Activated CD8-positive, alpha-beta memory T cell treated with anti-CD3 and anti-CD28 coated beads for 24 hours (primary cell): ENCODE results near the gene RTBDN.
"Not testable (repeated sequence)": the region's sequence is repeated elsewhere in the genome, so short reads cannot be mapped to it uniquely, and the experiment has no call there.

Experiments used
- DNase-seq: peaks from one replicate; pipeline ENCODE4 v3.0.0-alpha.2; 2020

The RTBDN gene

DNA sequence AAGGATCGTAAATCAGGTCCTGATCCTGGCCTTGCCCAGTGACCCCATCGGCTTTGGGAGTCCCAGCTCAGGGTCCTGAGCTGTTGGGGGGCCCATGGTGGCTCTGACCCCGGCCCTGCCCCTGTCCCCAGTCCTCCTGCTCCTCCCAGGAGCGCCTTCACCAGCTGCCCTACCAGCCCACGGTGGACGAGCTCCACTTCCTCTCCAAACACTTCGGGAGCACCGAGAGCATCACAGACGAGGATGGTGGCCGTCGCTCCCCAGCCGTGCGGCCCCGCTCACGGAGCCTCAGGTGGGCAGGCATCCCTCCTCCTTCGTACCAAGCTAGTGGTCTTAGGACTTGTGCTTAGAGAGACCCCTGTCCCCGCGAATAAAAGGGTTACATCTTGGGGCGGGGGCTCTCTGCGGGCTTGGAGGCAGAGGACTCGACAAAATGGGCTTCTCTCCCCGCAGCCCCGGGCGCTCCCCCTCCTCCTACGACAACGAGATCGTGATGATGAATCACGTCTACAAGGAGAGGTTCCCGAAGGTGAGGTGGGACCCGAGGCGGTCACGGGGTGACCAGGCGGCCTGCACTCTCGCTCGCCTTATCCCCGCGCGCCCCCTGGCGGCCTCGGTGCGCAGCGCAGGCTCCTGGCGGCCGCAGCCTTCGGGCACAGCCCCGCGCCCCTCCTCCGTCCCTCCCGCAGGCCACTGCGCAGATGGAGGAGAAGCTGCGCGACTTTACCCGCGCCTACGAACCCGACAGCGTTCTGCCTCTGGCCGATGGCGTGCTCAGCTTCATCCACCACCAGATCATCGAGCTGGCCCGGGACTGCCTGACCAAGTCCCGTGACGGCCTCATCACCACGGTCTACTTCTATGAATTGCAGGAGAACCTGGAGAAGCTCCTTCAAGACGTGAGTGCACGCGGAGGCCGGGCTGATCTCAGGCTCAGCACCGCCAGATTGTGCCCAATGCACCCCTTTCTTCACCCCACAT, 13.1 kb upstream of the RTBDN start:
- DNase-seq, result peak; percentile 97

DNA sequence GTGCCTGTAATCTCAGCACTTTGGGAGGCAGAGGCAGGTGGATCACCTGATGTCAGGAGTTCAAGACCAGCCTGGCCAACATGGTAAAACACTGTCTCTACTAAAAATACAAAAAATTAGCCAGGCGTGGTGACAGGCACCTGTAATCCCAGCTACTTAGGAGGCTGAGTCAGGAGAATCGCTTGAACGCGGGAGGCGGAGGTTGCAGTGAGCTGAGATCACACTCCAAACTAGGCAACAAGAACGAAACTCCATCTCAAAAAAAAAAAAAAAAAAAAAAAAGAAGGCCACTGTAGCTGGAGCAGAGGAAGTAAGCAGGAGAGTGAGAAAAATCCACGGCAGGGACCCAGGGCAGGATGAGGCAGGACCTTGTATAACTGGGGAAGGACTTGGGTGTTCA, 12.2 kb upstream of the RTBDN start:
- DNase-seq, result not testable (repeated sequence)

DNA sequence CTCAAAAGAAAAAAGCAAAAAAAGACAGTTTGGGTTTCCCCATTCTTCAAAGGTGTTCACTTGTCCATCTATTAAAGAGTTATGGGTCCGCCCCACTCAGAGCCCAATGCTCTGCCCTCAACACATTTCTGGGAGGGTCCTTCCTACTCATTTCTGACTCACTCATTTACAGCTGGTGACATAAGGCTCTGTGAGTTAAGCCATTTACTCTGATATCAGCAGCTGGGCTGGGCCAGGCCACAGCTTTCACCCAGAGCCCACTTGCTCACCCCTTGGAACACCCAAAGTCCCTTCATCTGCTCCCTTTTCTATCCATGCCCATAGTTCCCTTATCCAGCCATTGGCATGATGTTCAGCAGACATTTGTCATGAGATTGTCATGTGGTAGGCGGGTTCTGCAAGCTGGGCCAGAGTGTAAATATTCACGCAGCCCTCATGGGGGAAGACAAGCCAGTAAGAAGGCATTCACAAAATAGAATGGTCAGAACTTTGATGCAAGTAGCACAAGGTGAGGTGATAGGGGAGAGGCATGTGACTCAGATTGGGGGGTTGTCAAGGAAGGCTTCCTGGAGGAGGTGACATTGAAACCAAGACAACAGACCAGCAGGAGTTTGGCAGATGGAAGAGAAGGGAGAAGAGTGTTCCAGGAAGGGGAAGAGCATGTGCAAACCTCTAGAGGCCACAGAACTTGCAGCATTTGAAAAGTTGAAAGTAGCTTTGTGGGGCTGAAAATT, 9.8 kb upstream of the RTBDN start:
- DNase-seq, result no peak

DNA sequence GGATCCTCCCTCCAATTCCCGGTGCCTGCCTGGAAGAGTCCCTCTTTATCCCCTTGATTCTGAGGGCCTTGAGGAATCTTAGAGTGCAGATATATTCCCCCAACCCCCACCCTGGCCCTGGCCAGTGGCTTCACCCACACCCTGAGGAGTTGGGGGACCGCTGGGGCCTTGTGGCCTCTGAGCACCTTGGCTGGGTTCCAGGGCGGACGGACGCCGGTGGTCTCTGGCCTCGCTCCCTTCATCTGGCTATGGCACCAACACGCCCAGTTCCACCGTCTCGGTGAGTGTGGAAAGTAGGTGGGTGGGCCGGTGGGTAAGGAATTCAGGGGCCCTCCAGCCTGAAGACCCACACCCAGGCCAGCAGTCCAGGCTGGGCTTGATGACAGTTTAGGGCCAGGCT, 8.9 kb upstream of the RTBDN start:
- DNase-seq, result no peak

DNA sequence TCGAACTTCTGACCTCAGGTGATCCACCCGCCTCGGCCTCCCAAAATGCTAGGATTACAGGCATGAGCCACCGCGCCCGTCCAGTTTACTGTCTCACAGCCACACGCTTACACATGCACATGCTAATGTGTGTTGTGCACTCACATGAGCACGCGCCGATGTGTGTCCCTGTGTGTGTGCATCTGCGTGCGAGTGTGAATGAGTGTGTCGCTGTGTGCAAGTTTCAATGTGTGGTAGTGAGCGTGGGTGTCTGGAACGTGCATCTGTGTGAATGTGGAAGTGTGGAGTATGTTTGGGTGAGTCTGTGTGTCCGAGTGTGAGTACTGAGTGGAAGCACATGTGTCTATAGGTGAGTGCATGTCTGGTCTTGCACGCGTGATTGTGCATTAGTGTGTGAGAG, 8.1 kb upstream of the RTBDN start:
- DNase-seq, result no peak

DNA sequence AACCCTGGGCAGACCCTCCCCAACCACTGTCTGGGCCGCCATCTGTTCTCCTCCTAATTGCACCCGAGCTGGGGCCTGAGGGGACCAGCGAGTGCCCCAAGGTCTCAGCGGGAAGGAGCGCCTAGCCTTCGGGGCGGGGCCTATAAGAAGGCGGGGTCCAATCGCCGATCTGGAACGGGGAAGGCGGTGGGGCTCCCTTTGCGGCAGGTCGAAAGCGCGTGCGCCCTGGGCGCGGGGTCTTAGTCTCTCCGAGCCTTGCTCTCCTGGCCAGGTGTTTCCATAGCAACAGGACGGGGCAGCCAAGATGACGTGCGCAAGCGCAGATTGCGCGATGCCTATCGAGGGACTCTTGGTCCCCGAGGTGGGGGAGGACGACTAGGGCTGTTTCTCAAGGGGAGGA, 6.7 kb upstream of the RTBDN start:
- DNase-seq, result peak; percentile 66

DNA sequence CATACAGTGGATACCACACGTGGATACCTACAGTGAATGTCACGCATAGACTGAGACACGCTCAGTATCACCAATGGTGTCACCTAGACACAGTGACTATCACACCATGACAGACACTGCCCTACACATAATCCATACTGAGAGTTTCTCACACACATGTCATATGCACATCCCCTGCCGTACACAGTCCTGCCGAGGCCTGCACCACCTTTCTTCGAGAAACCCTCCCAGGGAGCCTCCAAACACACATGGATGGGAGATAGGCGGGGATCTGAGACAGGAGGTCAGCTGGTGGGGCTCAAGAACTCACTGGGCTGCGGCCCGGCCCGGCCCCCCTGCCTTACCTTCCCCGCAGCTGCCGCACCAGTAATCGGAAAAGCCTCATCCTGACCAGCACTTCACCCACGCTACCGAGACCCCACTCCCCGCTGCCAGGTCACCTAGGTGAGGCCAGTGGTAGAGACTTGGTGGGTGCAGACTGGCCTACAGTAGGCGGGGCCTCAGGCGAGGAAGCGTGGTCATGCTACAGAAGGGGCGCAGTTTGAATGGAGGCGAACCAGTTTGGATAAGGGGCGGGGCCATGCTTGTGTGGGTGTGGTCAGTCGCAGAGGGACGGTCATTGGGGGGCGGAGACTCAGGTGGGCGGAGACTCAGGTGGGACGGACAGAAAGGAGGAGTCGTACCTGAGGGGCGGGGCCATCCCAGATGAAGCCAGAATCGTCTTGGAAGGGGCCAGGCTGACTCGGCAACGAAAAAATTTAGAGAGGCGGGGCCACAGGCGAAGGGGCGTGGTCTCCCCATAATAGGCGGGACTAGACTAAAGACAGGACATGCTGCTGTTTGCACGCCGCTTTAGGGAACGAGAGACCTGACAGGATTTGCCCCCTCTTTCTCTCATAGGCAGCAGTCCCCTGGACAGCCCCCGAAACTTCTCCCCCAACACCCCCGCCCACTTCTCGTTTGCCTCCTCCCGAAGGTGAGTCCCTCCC, 6.0 kb upstream of the RTBDN start:
- peak; percentile 67 for DNase-seq

DNA sequence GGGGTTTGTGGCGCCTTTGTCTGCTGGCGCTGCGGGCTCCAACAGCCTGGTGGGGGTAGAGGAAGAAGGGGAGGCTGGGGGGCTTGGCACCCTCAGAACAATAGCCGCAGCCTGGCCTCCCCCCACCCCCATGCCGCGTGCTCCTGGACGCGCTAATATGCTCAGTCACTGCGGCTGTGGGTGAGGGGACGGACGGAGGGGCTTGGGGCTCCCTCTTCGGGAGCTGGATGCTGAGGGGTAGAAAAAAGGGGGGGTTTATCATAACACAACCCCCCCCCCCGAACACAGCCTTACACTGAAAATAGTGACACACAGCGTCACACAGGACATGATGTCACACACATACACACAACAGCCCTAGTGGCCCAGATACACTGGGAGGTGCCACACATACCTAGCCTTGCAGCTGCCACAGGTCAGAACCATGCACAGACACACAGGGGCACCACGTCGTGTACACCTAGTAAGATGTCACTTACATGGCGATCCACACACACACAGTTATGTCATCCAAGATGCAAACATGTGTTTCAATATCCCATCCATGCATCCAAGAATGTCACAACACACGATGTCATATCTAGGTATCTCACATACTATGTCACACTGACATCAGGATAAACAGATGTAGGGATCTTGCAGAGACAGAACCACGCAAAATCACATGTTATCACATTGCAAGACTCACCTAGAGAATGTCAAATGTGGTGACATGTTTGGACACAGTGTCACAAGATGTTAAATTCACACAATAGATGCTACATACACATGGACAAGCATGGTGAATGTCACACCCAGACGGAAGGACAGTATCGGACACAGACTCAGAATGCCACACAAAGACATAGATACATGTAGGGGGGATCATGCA, 4.7 kb upstream of the RTBDN start:
- DNase-seq, result no peak

DNA sequence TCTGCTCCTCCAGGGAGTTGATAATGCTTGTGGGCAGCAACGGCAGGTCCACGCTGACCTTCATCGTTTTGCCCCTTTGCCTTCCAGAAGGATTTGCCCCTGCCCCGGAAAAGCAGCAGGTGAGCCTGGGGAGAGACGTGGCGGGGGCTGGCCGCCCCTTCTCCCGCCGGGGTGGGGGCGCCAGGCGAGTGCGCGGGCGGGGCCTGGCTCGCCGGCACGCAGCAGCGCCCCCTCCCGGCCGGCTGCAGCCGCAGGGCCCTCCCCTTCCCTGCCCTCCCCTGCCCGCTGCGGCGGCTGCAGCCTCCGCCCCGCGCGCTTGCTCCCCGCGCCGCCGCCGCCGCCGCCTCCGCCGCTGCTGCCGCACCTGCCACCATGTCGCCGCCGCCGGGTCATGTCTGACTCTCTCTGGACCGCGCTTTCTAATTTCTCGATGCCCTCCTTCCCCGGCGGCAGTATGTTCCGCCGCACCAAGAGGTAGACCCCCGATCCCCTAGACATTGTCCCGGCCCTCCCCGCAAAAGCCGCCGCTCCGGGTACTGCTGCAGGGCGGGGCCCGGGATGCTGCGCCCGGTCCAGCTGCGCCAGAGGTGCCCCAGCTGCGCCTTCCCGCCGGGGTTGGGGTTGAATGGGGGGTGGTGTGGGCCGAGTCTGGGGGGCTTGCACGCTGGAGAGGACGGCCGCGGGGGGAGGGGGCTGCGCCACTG, 4.0 kb upstream of the RTBDN start, which contains the start of gene MAST1:
MAST1 (plus strand) TSS at position 334 of the 704 bp plus-strand sequence; CDS start at position 392, 58 bp downstream.
- DNase-seq, result peak; percentile 74

DNA sequence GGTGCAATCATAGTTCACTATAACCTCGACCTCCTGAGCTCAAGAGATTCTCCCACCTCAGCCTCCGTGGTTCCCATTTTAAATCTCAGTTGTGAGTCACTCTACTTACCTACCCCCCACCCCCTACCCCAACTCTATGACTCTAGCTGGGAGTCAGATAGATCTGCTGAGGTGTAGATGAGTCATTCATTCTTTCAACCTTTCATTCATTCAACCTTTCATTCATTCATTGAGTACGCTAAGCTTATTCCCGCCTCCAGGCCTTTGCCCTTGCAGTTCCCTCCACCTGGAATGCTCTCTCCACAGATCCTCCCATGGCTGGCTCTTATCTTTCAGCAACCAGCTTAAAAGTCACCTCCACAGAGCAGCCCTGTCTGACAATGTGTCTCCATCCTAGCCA, 2.8 kb upstream of the RTBDN start:
- no peak for DNase-seq

DNA sequence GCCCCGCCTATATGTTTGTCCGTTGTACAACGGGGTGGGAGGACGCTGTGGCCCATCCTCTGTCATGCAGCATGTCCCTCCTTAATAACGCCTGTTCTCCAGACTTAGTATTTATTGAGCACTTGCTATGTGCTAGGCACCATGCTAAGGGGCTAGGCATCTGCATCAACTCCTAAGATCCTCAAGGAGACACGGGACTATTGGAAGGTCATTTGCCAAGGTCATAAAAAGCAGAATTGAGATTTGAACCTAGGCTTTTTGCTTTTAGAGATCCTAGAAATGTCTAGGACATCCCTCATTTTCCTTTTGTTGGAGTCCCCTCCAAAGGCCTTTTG, 2.1 kb upstream of the RTBDN start:
- no peak for DNase-seq

DNA sequence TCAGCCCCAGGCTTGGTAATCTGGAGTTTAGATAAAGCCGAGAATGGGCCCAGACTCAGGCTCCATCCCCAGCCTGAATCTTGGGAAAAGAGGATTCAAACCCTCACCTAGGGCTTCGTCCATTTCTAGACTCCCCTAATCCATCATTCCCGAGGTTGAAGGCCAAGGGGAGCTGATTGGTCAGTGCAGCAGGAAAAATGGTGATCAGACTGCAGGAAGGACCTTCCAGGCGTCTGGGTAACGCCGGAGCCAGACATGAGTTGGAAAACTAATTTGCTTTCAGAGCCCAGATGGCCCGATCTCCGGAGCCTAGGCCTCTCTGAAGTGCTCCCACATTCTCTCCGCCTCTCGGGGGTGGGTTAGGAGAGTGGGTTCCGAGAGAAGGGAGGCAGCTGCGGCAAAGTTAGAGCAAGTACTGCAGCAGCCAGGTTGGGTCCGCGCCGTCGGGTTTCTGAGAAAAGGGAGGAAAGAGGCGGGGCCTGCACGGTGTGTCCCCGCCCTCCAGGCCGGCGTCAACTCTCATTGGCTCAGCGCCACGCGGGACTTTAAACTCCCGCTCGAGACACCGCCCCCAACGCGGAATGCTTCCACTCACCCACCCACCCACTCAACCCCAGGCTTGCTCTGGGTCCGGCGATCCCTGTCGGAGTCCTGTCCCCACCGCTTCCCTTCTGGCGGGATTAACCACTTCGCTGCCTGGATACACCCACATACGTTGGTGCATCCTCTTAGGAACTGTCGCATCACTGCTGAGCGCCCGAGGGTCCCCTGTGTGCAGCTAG, 788 bp upstream of the RTBDN start:
- DNase-seq, result peak; percentile 60

DNA sequence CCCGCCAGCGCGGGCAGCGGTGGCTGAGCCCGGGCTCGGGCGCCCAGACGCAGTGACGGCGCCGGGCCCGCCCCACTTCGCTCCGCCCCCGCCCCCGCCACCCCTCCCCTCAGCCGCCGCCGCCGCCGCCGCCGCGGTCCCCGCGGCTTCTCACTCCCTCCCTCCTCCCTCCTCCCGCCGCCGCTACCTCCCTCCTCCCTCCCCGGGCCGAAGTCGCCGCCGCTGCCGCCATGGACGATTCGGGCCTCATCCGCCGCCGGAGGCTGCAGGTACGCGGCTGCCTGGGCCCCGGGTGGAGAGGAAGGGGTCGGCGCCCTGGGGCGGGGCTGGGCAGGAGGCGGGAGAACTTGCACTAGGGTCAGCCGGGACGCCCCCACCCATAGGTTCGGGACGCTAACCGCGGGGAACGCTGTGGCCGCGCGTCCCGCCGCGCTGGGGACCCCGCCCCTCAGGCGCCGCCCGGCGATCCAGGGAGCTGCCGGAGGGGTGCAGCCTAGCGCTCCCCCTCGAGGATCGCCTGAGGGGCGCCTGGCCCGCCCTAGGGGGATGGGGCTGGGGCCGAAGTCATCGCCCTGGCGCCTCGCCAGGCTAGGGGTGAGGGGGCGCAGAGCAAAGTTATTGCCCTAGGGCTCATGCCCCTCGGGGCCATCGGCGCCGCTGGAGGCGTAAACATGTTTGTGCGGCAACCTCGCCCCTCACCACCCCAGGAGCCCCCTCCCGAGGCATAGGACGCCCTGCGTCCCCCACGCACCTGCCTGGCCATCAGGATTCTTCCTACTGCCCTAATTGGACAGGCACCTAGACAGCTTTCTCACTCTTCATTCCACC, 427 bp downstream of the RTBDN start:
- DNase-seq, result peak; percentile 66

DNA sequence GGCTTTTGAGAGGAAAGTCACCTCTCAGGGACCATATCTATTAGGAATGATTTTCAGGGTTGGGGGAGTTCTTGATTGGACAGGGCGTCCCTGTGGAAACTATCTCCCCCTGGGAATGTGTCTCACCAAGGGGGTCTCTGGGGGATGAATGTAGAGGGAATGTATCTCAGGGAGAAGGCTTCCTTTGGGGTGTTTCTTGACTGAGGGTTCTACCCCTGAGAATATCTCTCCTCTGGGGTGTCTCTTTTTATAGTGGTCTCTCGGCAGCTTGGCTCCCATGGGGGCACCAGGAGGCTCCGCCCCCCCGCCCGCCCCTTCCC, 1.0 kb downstream of the RTBDN start:
- DNase-seq, result no peak

DNA sequence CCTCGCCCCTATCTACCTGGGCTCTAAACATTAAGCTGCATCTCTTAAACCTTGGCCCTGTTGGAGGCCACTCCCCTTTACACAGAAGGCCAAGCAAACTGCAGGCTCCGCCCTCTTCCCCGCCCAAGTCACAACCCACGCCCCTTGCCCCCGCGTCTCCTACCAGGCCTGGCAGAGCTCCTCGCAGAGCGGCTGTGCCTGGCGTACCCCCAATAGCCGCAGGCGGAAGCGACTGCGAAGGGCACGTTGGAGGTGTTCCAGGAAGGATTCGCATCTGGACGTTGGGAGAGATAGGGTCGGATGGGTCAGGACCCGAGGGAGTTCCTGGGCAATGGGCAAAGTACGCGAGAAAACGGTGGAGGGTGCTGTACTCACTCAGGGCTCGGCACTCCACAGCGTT, 5.9 kb downstream of the RTBDN start:
- no peak for DNase-seq

DNA sequence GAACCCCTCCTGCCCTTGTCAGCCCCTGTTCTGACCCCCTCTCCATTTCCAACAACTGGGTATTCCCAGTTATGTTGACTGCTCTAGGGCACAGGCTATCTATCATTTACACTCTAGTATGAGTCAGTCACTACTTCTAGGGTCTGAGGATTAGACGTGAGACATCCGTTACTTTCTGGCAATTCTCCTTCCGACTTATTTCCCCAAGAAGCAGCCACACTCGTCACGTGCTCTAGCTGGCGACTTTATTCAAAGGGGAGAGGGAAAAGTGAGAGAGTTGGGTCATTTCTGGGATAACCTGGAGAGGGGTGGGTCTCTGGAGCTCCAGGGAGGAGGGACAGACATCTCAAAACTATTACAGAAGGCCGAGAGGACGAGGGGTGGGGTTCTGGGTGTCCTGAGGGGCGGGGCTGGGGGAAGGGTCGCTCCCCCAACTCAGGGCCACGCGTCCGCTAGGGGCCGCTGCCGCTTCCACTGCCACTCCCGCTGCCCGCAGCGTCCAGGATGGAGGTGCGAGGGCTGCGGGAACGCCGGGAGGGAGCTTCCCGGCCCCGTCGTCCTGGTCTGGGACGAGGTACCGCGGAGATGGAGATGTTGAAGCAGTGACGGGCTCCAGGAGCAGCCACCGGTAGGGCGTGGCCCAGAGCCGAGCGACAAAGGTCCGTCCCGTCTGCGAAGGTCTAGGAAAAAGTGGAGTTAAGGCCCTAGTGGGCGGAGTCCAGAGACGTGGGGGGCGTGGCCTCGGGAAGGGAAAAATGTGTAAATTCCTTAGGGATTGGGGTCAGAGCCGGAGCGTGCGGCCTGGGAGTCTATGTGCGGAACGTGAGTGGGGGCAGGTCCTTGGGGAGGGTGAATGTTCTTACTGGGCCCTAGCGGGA, 8.9 kb downstream of the RTBDN start:
- DNase-seq, result peak; percentile 59

DNA sequence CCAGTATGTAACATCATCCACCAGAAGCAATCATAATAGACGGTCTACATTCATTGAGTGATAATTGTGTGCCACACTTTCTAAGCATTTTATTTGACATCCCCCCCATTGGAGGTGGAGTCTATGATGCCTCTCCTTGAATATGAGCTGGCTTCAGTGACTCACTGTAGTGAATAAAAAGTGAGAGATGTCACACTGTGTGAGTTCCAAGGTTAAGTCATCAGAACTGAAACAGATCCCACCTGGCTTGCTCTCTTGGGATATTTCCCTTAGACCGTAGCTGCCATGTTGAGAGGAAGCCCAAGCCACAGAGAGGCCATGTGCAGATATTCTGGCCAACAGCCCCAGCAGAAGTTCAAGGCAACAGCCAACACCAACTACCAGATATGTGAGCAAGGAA, 12.6 kb downstream of the RTBDN start:
- no peak for DNase-seq

DNA sequence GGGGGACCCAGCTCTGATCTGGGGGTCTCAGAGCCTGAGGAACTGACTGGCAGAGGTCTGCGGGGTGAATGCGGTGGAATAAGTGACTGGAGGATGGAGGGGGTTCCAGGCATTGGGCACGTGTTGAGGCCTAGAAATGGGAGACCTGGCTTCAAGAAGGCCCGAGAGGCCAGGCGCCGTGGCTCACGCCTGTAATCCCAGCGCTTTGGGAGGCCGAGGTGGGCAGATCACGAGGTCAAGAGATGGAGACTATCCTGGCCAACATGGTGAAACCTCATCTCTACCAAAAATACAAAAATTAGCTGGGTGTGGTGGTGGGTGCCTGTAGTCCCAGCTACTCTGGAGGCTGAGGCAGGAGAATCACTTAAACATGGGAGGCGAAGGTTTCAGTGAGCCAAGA, 16.6 kb downstream of the RTBDN start:
- DNase-seq, result not testable (repeated sequence)

DNA sequence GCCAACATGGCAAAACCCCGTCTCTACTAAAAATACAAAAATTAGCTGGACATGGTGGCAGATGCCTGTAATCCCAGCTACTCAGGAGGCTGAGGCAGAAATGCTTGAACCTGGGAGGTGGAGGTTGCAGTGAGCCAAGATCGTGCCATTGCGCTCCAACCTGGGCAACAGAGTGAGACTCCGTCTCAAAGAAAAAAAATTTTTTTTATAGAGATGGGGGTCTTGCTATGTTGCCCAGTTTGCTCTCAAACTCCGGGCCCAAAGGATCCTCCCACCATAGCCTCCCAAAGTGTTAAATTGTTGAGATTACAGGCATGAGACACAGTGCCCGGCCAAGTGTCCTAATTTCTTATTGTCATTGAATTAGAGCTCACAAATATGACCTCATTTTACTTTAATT, 17.2 kb downstream of the RTBDN start:
- not testable (repeated sequence) for DNase-seq
